Ectodermal cell (in vitro differentiated cells): ENCODE data around the gene S1PR4.
"Not testable (repeated sequence)": the region's sequence is repeated elsewhere in the genome, so short reads cannot be mapped to it uniquely, and the experiment has no call there.

Experiments used
- H3K27ac ChIP-seq: 2 replicates; pipeline ENCODE4 v1.7.0; 2013; ENCODE audit warnings: mild to moderate bottlenecking, low read depth, low read length; ENCODE audit not compliant: insufficient read depth, poor library complexity, severe bottlenecking
- H3K27me3 ChIP-seq: 2 replicates; pipeline ENCODE4 v1.7.0; 2013; ENCODE audit warnings: mild to moderate bottlenecking, low read length; ENCODE audit not compliant: insufficient read depth, control insufficient read depth, poor library complexity, severe bottlenecking
- H3K36me3 ChIP-seq: one replicate; pipeline ENCODE4 v1.7.0; 2013; ENCODE audit warnings: low read length; ENCODE audit not compliant: control insufficient read depth, insufficient read depth
- H3K4me1 ChIP-seq: one replicate; pipeline ENCODE4 v1.7.0; 2013; ENCODE audit warnings: low read length; ENCODE audit not compliant: control insufficient read depth, insufficient read depth
- H3K4me3 ChIP-seq: 2 replicates; pipeline ENCODE4 v1.7.0; 2013; ENCODE audit warnings: low read depth, low read length, control low read depth; ENCODE audit not compliant: insufficient read depth
- H3K9me3 ChIP-seq: 2 replicates; pipeline ENCODE4 v1.7.0; 2013; ENCODE audit warnings: mild to moderate bottlenecking, low read length, moderate library complexity; ENCODE audit not compliant: control insufficient read depth
- WGBS, 2 experiments: methylation state at CpG; one replicate each; pipeline ENCODE4 v1.1.7; 2013; ENCODE audit warnings: missing lambda C conversion rate in 2 of 2; 5-methylcytosine and 5-hydroxymethylcytosine counted together

Gene S1PR4

DNA sequence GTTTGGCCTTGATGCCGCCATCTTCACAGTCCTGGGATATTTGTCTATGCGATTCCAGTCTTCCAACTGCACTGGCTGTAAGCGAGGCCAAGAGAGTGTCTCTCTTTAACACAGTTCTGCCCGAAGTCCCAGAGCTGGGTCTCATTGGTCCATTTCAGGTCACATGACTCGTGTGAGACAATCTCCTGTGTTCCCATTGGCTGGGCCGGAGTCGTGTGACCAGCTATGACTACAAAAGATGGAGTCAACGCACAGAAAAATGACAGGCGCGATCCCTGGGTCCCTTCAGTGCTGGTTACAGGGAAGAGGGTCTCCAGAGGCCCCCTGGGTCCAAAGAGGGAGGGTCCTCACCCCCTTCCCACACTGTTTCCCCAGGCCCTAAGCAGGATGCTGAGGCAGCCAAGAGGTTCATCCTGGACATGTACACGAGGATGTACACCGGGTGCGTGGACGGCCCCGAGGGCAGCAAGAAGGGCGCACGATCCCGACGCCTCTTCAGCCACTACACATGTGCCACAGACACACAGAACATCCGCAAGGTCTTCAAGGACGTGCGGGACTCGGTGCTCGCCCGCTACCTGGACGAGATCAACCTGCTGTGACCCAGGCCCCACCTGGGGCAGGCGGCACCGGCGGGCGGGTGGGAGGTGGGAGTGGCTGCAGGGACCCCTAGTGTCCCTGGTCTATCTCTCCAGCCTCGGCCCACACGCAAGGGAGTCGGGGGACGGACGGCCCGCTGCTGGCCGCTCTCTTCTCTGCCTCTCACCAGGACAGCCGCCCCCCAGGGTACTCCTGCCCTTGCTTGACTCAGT lies 15.9 kb upstream of the S1PR4 start:
- Histone ChIP-seq H3K4me1 (no peaks in the 10 kb centered on the region), H3K36me3 (no peaks in the 10 kb centered on the region), H3K9me3 (no peaks in the 10 kb centered on the region), H3K4me3 (no peak overlapping the region), H3K27me3 (peaks cover 8% of the 10 kb centered on the region), H3K27ac (no peak overlapping the region)
- 74 to 81% methylated on average over 38 of the region's 38 CpGs for WGBS, 2 experiments

DNA sequence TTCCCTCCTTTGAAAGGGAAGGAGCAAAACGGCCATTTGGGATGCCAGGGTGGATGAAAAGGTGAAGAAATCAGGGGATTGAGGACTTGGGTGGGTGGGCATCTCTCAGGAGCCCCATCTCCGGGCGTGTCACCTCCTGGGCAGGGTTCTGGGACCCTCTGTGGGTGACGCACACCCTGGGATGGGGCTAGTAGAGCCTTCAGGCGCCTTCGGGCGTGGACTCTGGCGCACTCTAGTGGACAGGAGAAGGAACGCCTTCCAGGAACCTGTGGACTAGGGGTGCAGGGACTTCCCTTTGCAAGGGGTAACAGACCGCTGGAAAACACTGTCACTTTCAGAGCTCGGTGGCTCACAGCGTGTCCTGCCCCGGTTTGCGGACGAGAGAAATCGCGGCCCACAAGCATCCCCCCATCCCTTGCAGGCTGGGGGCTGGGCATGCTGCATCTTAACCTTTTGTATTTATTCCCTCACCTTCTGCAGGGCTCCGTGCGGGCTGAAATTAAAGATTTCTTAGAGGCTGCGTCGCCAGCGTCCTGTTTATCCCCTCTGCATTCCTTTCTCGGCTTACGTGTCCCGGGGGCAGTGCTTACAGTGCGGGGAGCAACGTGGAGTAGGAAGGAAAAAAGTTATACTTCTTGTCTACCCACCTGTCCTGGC lies 15.2 kb upstream of the S1PR4 start:
- Histone ChIP-seq H3K4me3 (no peak overlapping the region), H3K36me3 (no peaks in the 10 kb centered on the region), H3K9me3 (no peaks in the 10 kb centered on the region), H3K27ac (no peak overlapping the region), H3K4me1 (no peaks in the 10 kb centered on the region), H3K27me3 (peaks cover 8% of the 10 kb centered on the region)
- 6 to 9% methylated on average over 27 of the region's 27 CpGs for WGBS, 2 experiments

DNA sequence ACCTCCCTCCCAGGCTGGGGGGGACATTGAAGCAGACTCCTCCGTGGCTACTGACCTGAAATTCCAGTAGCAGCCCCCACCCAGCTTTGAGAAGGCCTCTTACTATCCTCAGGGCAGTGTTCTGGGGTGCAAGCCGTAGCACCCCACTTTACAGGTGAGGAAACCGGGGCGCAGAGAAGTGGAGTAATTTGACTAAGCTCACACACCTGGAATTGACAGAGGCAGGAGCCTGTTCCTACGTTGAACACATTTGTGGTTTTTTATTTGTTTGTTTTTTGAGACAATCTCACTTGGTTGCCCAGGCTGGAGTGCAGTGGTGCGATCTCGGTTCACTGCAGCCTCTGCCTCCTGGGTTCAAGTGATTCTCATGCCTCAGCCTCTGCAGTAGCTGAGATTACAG lies 14.6 kb upstream of the S1PR4 start:
- WGBS, 2 experiments = 75 to 77% methylated on average over 7 of the region's 7 CpGs
- Histone ChIP-seq H3K9me3 (no peaks in the 10 kb centered on the region), H3K4me3 (no peak overlapping the region)

DNA sequence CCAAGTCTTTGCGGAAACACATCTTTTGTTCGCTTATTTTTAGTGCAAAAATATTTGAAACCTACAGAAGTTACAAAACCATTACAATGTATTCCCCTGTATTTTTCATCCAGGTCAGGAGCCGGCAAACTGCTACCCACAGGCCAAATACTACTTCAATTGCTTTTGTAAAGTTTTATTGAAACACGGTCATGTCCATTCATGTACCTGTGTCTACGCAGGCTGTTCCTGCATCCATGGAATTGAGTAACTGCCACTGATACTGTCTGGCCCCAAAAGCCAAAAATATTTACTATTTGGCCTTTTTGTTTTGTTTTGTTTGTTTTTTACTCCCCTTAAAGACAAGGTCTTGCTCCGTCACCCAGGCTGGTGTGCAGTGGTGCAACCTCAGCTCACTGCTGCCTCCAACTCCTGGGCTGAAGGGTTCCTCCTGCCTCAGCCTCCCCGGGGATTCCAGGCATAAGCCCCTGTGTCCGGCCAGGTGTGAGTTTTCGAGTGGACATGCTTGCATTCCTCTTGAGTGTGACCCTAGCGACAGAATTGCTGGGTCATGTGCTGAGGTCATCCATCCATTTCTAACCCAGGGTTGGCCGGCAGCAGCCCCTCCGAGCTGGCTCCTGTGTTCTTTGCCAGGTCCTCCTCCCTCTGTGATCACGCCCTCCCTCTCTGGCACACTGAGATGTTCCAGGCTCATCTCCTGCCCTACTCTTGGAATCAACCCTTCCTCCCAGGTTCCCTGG lies 10.9 kb upstream of the S1PR4 start:
- no peaks in the 10 kb centered on the region for H3K36me3 ChIP-seq
- H3K27ac ChIP-seq = no peak overlapping the region
- H3K27me3 ChIP-seq = peaks cover 8% of the 10 kb centered on the region
- 81 to 83% methylated on average over 13 of the region's 13 CpGs for WGBS, 2 experiments
- no peak overlapping the region for H3K4me3 ChIP-seq
- H3K9me3 ChIP-seq = no peaks in the 10 kb centered on the region
- H3K4me1 ChIP-seq = no peaks in the 10 kb centered on the region

More for the DNA sequence above, 14.6 kb upstream of the S1PR4 start:
- no peaks in the 10 kb centered on the region for H3K36me3 ChIP-seq
- H3K27me3 ChIP-seq = peaks cover 8% of the 10 kb centered on the region
- H3K4me1 ChIP-seq = no peaks in the 10 kb centered on the region
- H3K27ac ChIP-seq = no peak overlapping the region

DNA sequence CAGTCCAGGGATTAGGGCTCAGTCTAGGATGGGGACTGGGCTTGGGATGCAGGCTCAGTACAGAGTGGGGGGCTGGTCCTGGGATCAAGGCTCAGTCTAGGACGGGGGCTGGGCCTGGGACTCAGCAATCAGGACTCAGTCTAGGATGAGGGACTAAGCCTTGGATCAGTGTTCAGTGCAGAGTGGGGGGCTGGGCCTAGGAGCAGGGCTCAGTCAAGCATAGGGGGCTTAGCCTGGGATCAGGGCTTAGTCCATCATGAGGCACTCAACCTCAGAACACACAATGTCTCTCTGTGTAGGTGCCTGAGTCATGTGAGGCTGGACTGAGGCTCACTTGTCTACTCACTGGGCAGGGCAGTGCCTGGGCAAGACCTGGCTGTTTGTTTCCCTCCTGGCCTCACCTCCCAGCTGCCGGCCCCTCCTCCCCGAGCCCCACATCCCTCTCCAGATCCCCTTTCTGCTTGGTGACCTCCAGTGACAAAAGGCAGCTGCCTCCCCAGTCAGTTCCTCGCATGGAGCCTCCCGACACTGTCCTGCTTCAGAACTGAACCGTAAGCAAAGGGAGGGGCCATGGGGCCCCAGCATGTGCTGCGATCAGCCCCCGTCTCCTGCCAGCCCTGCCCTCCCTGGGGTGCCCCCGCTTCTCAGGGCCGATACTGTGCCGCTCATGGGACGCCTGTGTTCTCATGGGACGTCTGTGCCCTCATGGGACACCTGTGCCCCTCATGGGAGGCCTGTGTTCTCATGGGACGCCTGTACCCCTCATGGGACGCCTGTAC lies 6.5 kb upstream of the S1PR4 start:
- Histone ChIP-seq H3K27ac (no peak overlapping the region), H3K9me3 (no peaks in the 10 kb centered on the region), H3K4me3 (no peak overlapping the region), H3K27me3 (no peaks in the 10 kb centered on the region), H3K36me3 (no peaks in the 10 kb centered on the region), H3K4me1 (no peaks in the 10 kb centered on the region)
- 86 to 89% methylated on average over 15 of the region's 15 CpGs for WGBS, 2 experiments

DNA sequence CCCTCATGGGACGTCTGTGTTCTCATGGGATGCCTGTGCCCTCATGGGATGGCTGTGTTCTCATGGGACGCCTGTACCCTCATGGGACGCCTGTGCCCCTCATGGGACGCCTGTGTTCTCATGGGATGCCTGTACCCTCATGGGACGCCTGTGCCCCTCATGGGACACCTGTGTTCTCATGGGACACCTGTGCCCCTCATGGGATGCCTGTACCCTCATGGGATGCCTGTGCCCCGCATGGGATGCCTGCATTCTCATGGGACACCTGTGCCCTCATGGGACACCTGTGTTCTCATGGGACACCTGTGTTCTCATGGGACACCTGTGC lies 5.9 kb upstream of the S1PR4 start:
- not testable (repeated sequence) for H3K4me3 ChIP-seq, H3K4me1 ChIP-seq, H3K36me3 ChIP-seq, H3K27ac ChIP-seq, H3K9me3 ChIP-seq, H3K27me3 ChIP-seq
- WGBS, 2 experiments = 78 to 80% methylated on average over 6 of the region's 6 CpGs

DNA sequence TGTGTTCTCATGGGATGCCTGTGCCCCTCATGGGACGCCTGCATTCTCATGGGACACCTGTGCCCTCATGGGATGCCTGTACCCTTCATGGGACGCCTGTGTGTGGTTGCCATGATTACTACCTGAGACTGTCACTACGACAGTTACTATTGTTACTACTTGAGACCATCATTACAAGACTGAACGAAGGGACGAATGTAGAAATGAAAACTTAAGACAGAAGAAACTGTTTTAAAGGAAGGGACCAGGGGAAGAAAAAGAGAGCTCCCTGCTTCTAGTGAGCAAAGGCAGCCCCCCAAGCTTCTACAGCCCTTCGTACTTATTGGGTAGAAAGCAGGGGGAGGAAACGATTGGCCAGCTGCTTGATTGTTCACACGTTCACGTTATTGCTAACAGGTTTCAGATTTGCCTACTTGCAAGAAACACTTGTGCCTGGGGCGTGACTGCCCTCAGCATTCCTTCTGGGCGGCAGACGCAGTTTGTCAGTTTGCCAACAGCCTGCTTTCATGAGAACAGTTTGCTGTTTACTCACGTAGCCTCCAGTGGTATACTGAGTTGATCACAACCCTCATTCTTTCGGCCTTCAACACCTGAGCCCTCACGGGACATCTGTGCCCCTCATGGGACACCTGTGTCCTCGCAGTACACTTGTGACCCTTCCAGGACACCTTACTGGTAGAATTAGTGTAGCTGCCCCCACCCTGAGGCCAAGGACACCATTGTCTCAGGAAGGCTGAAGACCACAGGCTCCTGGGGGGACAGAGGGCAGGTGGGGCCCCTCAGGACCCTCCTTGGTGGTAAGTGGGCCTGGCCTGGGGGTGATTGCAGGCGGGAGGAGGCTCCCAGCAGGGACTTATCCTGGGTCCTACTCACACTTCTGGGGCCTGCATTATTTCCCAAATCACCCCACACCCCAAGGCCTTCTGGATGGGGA lies 2.5 kb upstream of the S1PR4 start:
- Histone ChIP-seq H3K4me3 (no peak overlapping the region), H3K36me3 (no peaks in the 10 kb centered on the region), H3K27me3 (no peaks in the 10 kb centered on the region), H3K9me3 (no peaks in the 10 kb centered on the region), H3K4me1 (no peaks in the 10 kb centered on the region), H3K27ac (no peak overlapping the region)
- WGBS, 2 experiments = 80 to 84% methylated on average over 17 of the region's 17 CpGs

DNA sequence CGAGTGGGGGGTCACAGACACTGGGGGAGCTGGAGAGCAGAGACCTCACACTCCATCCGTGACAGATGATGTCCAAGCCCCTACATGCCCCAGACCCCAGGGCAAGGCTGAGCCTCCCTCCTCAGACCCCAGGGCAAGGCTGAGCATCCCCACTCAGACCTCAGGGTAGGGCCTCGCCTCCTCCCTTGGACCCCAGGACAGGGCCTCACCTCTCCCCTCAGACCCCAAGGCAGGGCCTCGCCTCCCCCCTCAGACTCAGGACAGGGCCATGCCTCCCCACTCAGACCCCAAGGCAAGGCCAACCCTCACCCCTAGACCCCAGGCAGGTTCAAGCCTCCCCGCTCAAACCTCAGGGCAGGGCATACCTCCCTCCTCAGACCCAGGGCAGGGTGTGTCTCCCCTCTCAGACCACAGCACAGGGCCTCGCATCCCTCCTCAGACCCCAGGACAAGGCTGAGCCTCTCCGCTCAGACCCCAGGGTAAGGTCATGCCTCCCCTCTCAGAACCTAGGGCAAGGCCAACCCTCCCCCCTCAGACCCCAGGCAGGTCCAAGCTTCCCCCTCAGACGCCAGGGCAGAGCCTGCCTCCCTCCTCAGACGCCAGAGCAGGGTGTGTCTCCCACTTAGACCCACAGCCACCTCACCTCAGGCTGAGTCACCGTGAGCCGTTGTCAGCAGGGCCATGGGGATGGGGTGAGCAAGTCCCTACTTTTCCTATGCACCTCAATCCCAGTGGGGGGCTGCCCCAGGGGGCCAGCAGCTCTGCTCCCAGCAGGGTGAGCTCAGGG lies 1.7 kb upstream of the S1PR4 start:
- H3K4me3 ChIP-seq = no peak overlapping the region
- 84 to 88% methylated on average over 11 of the region's 11 CpGs for WGBS, 2 experiments
- H3K36me3 ChIP-seq = no peaks in the 10 kb centered on the region
- no peaks in the 10 kb centered on the region for H3K27me3 ChIP-seq
- H3K27ac ChIP-seq = no peak overlapping the region
- H3K9me3 ChIP-seq = no peaks in the 10 kb centered on the region
- no peaks in the 10 kb centered on the region for H3K4me1 ChIP-seq
